K562 (cell line): ENCODE data around the gene NHS. TPM values are rescaled to one million over a fixed set of nuclear protein-coding genes. Genes with fewer than 3 reads are reported as not detected.

Source experiments
- ATAC-seq: fragments of 200-7000 bp; cut with Tn5 transposase; 3 replicates; pipeline ENCODE4 v1.9.1; 2020; ENCODE audit warnings: moderate library complexity
- BruUV-seq: library from RNA; stranded (reverse); fragments of 400-500 nt; replicated peaks from 2 replicates; lab custom pipeline; 2021; lab: Mats Ljungman, UMichigan
- CTCF ChIA-PET: fragments of 300-600 bp; formaldehyde crosslinking; extraction: SDS; loops from one replicate; lab custom pipeline; 2021; ENCODE audit warnings: low intra/inter-chr PET ratio; lab: Yijun Ruan, JAX
- POLR2A ChIA-PET: fragments of 300-600, 350-650 bp; sonication (Branson Sonifier 250); formaldehyde crosslinking; extraction: SDS; loops from one replicate; lab custom pipeline; 2021; ENCODE audit warnings: antibody characterized with exemption, inconsistent platforms; lab: Yijun Ruan, JAX
- DNase-seq, 4 experiments: peaks; one replicate each; pipeline versions ENCODE4 v3.0.0 to v3.0.0-alpha.2; 2011 to 2018; ENCODE audit warnings: low spot score in 3 of 4, mixed read lengths in 3 of 4; ENCODE audit errors: extremely low read depth in 1 of 4
- FAIRE-seq: peaks from 2 replicates; lab custom pipeline; 2011; peaks lifted over from hg19 to GRCh38; lab: Jason Lieb, UNC
- H2AFZ ChIP-seq: 2 replicates; pipeline ENCODE4 v1.6.0; 2011; ENCODE audit warnings: low read depth, low read length, control low read depth, inconsistent platforms
- H3K27ac ChIP-seq: fragments of 200-600 bp; 3 replicates; pipeline ENCODE4 v1.8.0; 2011; ENCODE audit warnings: low read depth, mild to moderate bottlenecking, control low read depth, inconsistent platforms, low read length, moderate library complexity, mixed read lengths; ENCODE audit errors: extremely low read depth
- H3K27me3 ChIP-seq, 2 experiments: fragments of 300-600 bp in 1 of 2; 2 replicates in 1 of 2; 3 replicates in 1 of 2; pipeline versions ENCODE4 v1.6.0 to v1.8.0; 2011; ENCODE audit warnings: inconsistent platforms in 2 of 2, low read length in 2 of 2, mild to moderate bottlenecking in 1 of 2, mixed read lengths in 1 of 2, moderate library complexity in 1 of 2; ENCODE audit not compliant: control insufficient read depth in 2 of 2, insufficient read depth in 2 of 2
- H3K36me3 ChIP-seq: fragments of 300-600 bp; 3 replicates; pipeline ENCODE4 v1.8.0; 2011; ENCODE audit warnings: mild to moderate bottlenecking, low read length, inconsistent platforms; ENCODE audit not compliant: control insufficient read depth, insufficient read depth
- H3K4me1 ChIP-seq, 2 experiments: fragments of 200-600 bp in 1 of 2; replicated peaks in 1 of 2; 2 replicates in 1 of 2; 3 replicates in 1 of 2; pipeline versions ENCODE4 v1.5.1 to v1.8.0; 2011; ENCODE audit warnings: inconsistent platforms in 2 of 2, low read length in 2 of 2, mild to moderate bottlenecking in 1 of 2, mixed read lengths in 1 of 2, moderate library complexity in 1 of 2; ENCODE audit not compliant: control insufficient read depth in 2 of 2, insufficient read depth in 2 of 2
- H3K4me2 ChIP-seq: 2 replicates; pipeline ENCODE4 v1.6.1; 2011; ENCODE audit warnings: low read length, control low read depth, inconsistent platforms, mixed read lengths; ENCODE audit not compliant: insufficient read depth
- H3K4me3 ChIP-seq: fragments of 200-600 bp; sonication (generic), shearing (Covaris generic); 2 replicates; pipeline ENCODE4 v1.5.1; 2016; ENCODE audit warnings: control low read depth, inconsistent platforms
- H3K79me2 ChIP-seq: fragments of 200-600 bp; 3 replicates; pipeline ENCODE4 v1.8.0; 2011; ENCODE audit warnings: low read length, inconsistent platforms; ENCODE audit not compliant: control insufficient read depth, insufficient read depth
- H3K9ac ChIP-seq, 2 experiments: 2 replicates each; pipeline versions ENCODE4 v1.6.0 to v1.6.1; 2011; ENCODE audit warnings: low read depth in 2 of 2, low read length in 2 of 2, control low read depth in 1 of 2, inconsistent platforms in 1 of 2, mild to moderate bottlenecking in 1 of 2, mixed read lengths in 1 of 2; ENCODE audit not compliant: insufficient read depth in 1 of 2
- H3K9me1 ChIP-seq: one replicate; pipeline ENCODE4 v1.6.0; 2011; ENCODE audit warnings: inconsistent platforms, mild to moderate bottlenecking, low read length, moderate library complexity; ENCODE audit not compliant: control insufficient read depth, insufficient read depth
- H3K9me3 ChIP-seq: replicated peaks from 2 replicates; pipeline ENCODE4 v1.5.1; 2011; ENCODE audit warnings: low read depth, low read length, inconsistent platforms; ENCODE audit not compliant: control insufficient read depth, insufficient read depth
- H4K20me1 ChIP-seq: replicated peaks from 2 replicates; pipeline ENCODE4 v1.6.1; 2011; ENCODE audit warnings: low read length, inconsistent platforms, mixed read lengths; ENCODE audit not compliant: control insufficient read depth, insufficient read depth
- ATF1 ChIP-seq, 2 experiments: fragments of 450-650 bp in 1 of 2; IDR thresholded peaks; 2 replicates each; pipeline ENCODE4 v1.6.1; 2016; ENCODE audit warnings: missing compliant biosample characterization in 1 of 2, missing genetic modification characterization in 1 of 2
- BRF1 ChIP-seq: IDR thresholded peaks from 3 replicates; pipeline ENCODE4 v1.6.1; 2011; ENCODE audit warnings: borderline replicate concordance, mild to moderate bottlenecking; ENCODE audit not compliant: insufficient read length; ENCODE audit errors: extremely low read depth
- CTBP1 ChIP-seq: fragments of 450-650 bp; IDR thresholded peaks from 2 replicates; pipeline ENCODE4 v1.6.1; 2016; ENCODE audit warnings: borderline replicate concordance
- FOXO4 ChIP-seq: fragments of 450-650 bp; formaldehyde crosslinking; IDR thresholded peaks from 2 replicates; pipeline ENCODE4 v1.4.0; 2020; ENCODE audit warnings: mild to moderate bottlenecking, moderate library complexity
- GTF2F1 ChIP-seq: IDR thresholded peaks from 2 replicates; pipeline ENCODE4 v1.6.1; 2011; ENCODE audit warnings: low read depth, low read length, improper control_type of control experiment
- HNRNPL ChIP-seq: fragments of 200-400 bp; formaldehyde crosslinking; IDR thresholded peaks from 2 replicates; pipeline ENCODE4 v1.6.1; 2017; ENCODE audit warnings: low read depth, mild to moderate bottlenecking, low read length
- NFE2 ChIP-seq: IDR thresholded peaks from 2 replicates; pipeline ENCODE4 v1.6.1; 2014; ENCODE audit warnings: antibody characterized with exemption, low read depth
- NR0B1 ChIP-seq: fragments of 450-650 bp; IDR thresholded peaks from one replicate; pipeline ENCODE4 v1.6.1; 2018; ENCODE audit warnings: mild to moderate bottlenecking, moderate library complexity; ENCODE audit not compliant: partially characterized antibody
- PHB2 ChIP-seq: fragments of 450-650 bp; IDR thresholded peaks from 2 replicates; pipeline ENCODE4 v1.6.1; 2017; ENCODE audit warnings: low read depth
- RBM14 ChIP-seq: fragments of 200-400 bp; formaldehyde crosslinking; IDR thresholded peaks from 2 replicates; pipeline ENCODE4 v1.6.1; 2018; ENCODE audit warnings: low read depth, mild to moderate bottlenecking, low read length, moderate library complexity, borderline replicate concordance; ENCODE audit not compliant: insufficient read depth
- RNF219 ChIP-seq: fragments of 250-450 bp; sonication (Bioruptor Pico); IDR thresholded peaks from 2 replicates; pipeline ENCODE4 v1.5.0; 2022; ENCODE audit warnings: mild to moderate bottlenecking
- SAFB ChIP-seq: fragments of 200-400 bp; formaldehyde crosslinking; IDR thresholded peaks from 2 replicates; pipeline ENCODE4 v1.6.1; 2017; ENCODE audit warnings: low read depth, low read length, borderline replicate concordance
- SMARCC2 ChIP-seq: fragments of 450-650 bp; IDR thresholded peaks from 2 replicates; pipeline ENCODE4 v1.6.1; 2017; ENCODE audit warnings: antibody characterized with exemption, moderate library complexity, mild to moderate bottlenecking, low read depth
- U2AF2 ChIP-seq: fragments of 200-400 bp; formaldehyde crosslinking; optimal IDR thresholded peaks from 2 replicates; pipeline ENCODE3; 2017; ENCODE audit warnings: low read depth, mild to moderate bottlenecking, low read length
- ZNF239 ChIP-seq: fragments of 250-450 bp; sonication (Bioruptor Pico); IDR thresholded peaks from 2 replicates; pipeline ENCODE4 v1.4.0; 2020; ENCODE audit warnings: mild to moderate bottlenecking
- ZNF274 ChIP-seq: IDR thresholded peaks from 2 replicates; pipeline ENCODE4 v1.6.1; 2011; ENCODE audit warnings: low read depth, mild to moderate bottlenecking, low read length, moderate library complexity, borderline replicate concordance
- ZNF707 ChIP-seq: fragments of 250-450 bp; sonication (Bioruptor Pico); conservative IDR thresholded peaks from 2 replicates; pipeline ENCODE4 v1.8.0; 2022; ENCODE audit warnings: inconsistent platforms, mild to moderate bottlenecking, moderate library complexity
- ZSCAN29 ChIP-seq: fragments of 450-650 bp; IDR thresholded peaks from 2 replicates; pipeline ENCODE4 v1.6.1; 2017
- WGBS: fragments of 100-300 bp; shearing (Covaris generic); methylation state at CpG from one replicate; pipeline ENCODE4 v1.1.6; 2016; ENCODE audit warnings: low coverage, mixed read lengths; ENCODE audit not compliant: insufficient coverage; ENCODE audit errors: missing lambda C conversion rate; 5-methylcytosine and 5-hydroxymethylcytosine counted together
- in situ Hi-C: fragments of 300-500 bp; cut with MboI; formaldehyde crosslinking; loops from 4 replicates; pipeline ENCODE4 v1.15.0; 2018; ENCODE audit warnings: inconsistent platforms, mixed read lengths
- intact Hi-C: fragments of 100-400 bp; cut with micrococcal nuclease; formaldehyde crosslinking; loops from 2 replicates; pipeline ENCODE4 v1.14.2; 2022
- polyA plus RNA-seq, 8 experiments: library from polyadenylated mRNA; depleted of rRNA in 4 of 8; stranded (reverse) in 5 of 8; unstranded in 3 of 8; fragments of >200 nt; fragmentation: Nextera tagmentation in 2 of 8; fragmentation: Illumina TruSeq in 1 of 8; extraction: Ambion mirVana in 2 of 8; extraction: Trizol in 1 of 8; gene quantifications; 2 replicates each; pipeline versions ENCODE4 v1.2.1 to v1.2.3, GENCODE V29; 2011 to 2014; ENCODE audit warnings: inconsistent platforms in 1 of 8, missing spikeins in 1 of 8
- total RNA-seq, 7 experiments: library from RNA; depleted of rRNA in 6 of 7; stranded (reverse); fragments of >200 nt in 6 of 7; fragmentation: Illumina TruSeq in 2 of 7; extraction: Trizol in 2 of 7; gene quantifications; 2 replicates each; pipeline versions ENCODE4 v1.2.1 to v1.2.3, GENCODE V29; 2011 to 2021; ENCODE audit warnings: low replicate concordance in 1 of 7

NHS gene
- total and polyA plus RNA-seq, 9 of the 15 experiments (the other 6 are each of a cell fraction or from before 2014, with no cell fraction given) = 0.02 TPM; not detected in 8

GRCh38 chrX:17613979-17614588 lies 239.1 kb downstream of the NHS start (continued):
- TF ChIP-seq GTF2F1 (no peak), HNRNPL (no peak), NFE2 (no peak)
- TF ChIP-seq, all 486 proteins: peak for 0

GRCh38 chrX:17616936-17617335 lies 241.9 kb downstream of the NHS start:
- no TSS peak for BruUV-seq
- no peak for ATAC-seq

More at GRCh38 chrX:17616936-17617335, 241.9 kb downstream of the NHS start:
- CTCF ChIA-PET = no interaction called here
- no peaks in the 10 kb centered on the region for H3K4me1 ChIP-seq
- no peak overlapping the region for H3K27ac ChIP-seq
- H2AFZ ChIP-seq = no peak overlapping the region
- POLR2A ChIA-PET = no interaction called here
- H3K4me3 ChIP-seq = no peak overlapping the region
- no peak overlapping the region for H3K4me2 ChIP-seq
- FAIRE-seq = no peak
- in situ Hi-C loops = no loop called here
- H4K20me1 ChIP-seq = no peaks in the 10 kb centered on the region
- H3K9me3 ChIP-seq = no peaks in the 10 kb centered on the region
- no peaks in the 10 kb centered on the region for H3K36me3 ChIP-seq
- WGBS = 2% methylated on average over 8 of the region's 9 CpGs
- TF ChIP-seq SMARCC2 (no peak), ZNF707 (CRISPR knock-in tag) (no peak), ZNF239 (CRISPR knock-in tag) (no peak), RNF219 (CRISPR knock-in tag) (no peak), BRF1 (no peak), SAFB (no peak), ZSCAN29 (no peak), PHB2 (no peak), CTBP1 (no peak), NR0B1 (no peak), FOXO4 (CRISPR knock-in tag) (no peak), ATF1 (CRISPR knock-in tag; IDR thresholded peaks at IDR 0.05) (no peak), ATF1 (tag; IDR thresholded peaks at IDR 0.05) (no peak), RBM14 (no peak), ZNF274 (no peak), U2AF2 (no peak)
- H3K27me3 ChIP-seq = no peaks in the 10 kb centered on the region
- H3K9ac ChIP-seq = no peak overlapping the region
- no peak for DNase-seq
- no peaks in the 10 kb centered on the region for H3K79me2 ChIP-seq
- no peaks in the 10 kb centered on the region for H3K9me1 ChIP-seq
- intact Hi-C loops = no loop called here
